Measurements from ENCODE around the gene RRBP1. TPM values are rescaled to one million over a fixed set of nuclear protein-coding genes. Genes with fewer than 3 reads are reported as not detected.

RRBP1 gene
- total RNA-seq, 1 experiment from 2014 or later, result 45.3 TPM

GRCh38 chr20:17722493-17723300 lies 40.7 kb upstream of the RRBP1 start:
- no peaks in the 10 kb centered on the region for H3K4me1 Mint-ChIP-seq (ENCODE audit: low read depth, unreplicated experiment)
- no peak for DNase-seq
- intact Hi-C loops (cut with micrococcal nuclease; ENCODE audit: unreplicated experiment), result no loop called here
- CTCF ChIA-PET, result interaction anchor here (0.5 kb wide), 1 partner anchor 41 kb away, joined by 10 read pairs; no protein-coding TSS in a partner anchor
- H3K27ac Mint-ChIP-seq (ENCODE audit: unreplicated experiment), result no peak overlapping the region
- no peaks in the 10 kb centered on the region for H3K36me3 Mint-ChIP-seq (ENCODE audit: insufficient read depth, unreplicated experiment)
- no peaks in the 10 kb centered on the region for H3K9me3 Mint-ChIP-seq (ENCODE audit: low read depth, unreplicated experiment)
- no peaks in the 10 kb centered on the region for H3K27me3 Mint-ChIP-seq (ENCODE audit: unreplicated experiment)
- TF ChIP-seq, protein P1, sequence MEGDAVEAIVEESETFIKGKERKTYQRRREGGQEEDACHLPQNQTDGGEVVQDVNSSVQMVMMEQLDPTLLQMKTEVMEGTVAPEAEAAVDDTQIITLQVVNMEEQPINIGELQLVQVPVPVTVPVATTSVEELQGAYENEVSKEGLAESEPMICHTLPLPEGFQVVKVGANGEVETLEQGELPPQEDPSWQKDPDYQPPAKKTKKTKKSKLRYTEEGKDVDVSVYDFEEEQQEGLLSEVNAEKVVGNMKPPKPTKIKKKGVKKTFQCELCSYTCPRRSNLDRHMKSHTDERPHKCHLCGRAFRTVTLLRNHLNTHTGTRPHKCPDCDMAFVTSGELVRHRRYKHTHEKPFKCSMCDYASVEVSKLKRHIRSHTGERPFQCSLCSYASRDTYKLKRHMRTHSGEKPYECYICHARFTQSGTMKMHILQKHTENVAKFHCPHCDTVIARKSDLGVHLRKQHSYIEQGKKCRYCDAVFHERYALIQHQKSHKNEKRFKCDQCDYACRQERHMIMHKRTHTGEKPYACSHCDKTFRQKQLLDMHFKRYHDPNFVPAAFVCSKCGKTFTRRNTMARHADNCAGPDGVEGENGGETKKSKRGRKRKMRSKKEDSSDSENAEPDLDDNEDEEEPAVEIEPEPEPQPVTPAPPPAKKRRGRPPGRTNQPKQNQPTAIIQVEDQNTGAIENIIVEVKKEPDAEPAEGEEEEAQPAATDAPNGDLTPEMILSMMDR (IDR thresholded peaks at IDR 0.05; ENCODE audit: unreplicated experiment), result no peak
- BruUV-seq (replicated peaks), result no TSS peak
- no peak overlapping the region for H3K4me3 Mint-ChIP-seq (ENCODE audit: low read depth, unreplicated experiment)

DNA sequence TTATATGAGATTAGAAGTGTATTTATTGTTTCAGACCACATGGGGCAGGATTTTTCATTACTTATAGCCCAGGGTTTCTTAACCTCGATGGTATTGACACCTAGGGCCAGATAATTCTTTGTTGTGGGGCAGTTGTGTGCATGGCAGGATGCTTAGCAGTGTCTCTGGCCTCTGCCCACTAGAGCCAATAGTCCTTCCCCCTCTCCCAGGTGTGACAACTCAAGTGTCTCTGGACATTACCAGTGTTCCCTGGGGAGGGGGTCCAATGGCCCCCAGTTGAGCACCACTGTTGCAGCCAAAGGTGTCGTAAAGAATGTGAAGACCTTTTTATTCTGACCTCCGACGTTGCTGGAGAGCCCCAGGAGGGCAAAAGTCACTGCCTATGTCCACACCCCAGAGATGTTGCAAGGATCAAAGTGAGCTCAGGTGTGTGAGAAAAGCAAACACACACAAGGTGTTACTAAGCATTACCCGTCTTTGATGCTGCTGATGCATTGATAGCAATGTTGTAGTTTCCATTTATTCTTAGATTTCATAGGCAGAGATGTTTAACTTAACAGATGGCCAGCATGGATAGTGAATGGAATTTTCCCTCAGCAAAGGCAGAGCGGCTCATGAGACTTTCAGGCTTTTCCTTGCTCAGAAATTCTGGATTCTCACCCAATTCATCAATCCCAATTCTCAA lies 39.9 kb upstream of the RRBP1 start:
- Mint-ChIP-seq H3K27me3 (ENCODE audit: unreplicated experiment) (no peaks in the 10 kb centered on the region), H3K36me3 (ENCODE audit: insufficient read depth, unreplicated experiment) (no peaks in the 10 kb centered on the region), H3K27ac (ENCODE audit: unreplicated experiment) (no peak overlapping the region), H3K4me1 (ENCODE audit: low read depth, unreplicated experiment) (no peaks in the 10 kb centered on the region), H3K9me3 (ENCODE audit: low read depth, unreplicated experiment) (no peaks in the 10 kb centered on the region), H3K4me3 (ENCODE audit: low read depth, unreplicated experiment) (no peak overlapping the region)
- TF ChIP-seq, protein P1 (IDR thresholded peaks at IDR 0.05; ENCODE audit: unreplicated experiment), result no peak
- CTCF ChIA-PET, result interaction anchor here (0.5 kb wide), 1 partner anchor 40 kb away, joined by 10 read pairs; no protein-coding TSS in a partner anchor
- BruUV-seq (replicated peaks), result no TSS peak
- DNase-seq, result no peak
- intact Hi-C loops (cut with micrococcal nuclease; ENCODE audit: unreplicated experiment), result no loop called here

DNA sequence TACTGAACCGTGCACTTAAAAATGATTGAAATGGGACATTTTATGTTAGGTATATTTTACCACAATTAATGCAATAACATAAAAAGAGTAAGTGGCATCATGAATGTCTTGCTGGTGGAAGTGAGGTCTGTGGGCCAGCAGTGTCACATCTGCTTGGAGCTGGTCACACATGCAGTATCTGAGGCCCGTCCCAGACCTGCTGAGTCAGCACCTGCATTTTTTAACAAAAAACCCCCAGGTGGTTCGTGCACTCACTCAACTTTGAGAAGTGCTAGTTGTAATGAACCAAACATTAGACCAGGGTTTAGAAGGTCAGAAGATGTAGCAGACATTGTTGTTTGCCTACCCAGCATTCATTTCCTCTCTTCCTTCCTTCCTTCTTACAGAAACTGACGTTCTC lies 38.7 kb upstream of the RRBP1 start:
- no peaks in the 10 kb centered on the region for H3K9me3 Mint-ChIP-seq (ENCODE audit: low read depth, unreplicated experiment)
- CTCF ChIA-PET, result no interaction called here
- DNase-seq, result no peak
- no peaks in the 10 kb centered on the region for H3K4me1 Mint-ChIP-seq (ENCODE audit: low read depth, unreplicated experiment)
- H3K27me3 Mint-ChIP-seq (ENCODE audit: unreplicated experiment), result no peaks in the 10 kb centered on the region
- H3K4me3 Mint-ChIP-seq (ENCODE audit: low read depth, unreplicated experiment), result no peak overlapping the region
- H3K36me3 Mint-ChIP-seq (ENCODE audit: insufficient read depth, unreplicated experiment), result no peaks in the 10 kb centered on the region
- H3K27ac Mint-ChIP-seq (ENCODE audit: unreplicated experiment), result no peak overlapping the region
- TF ChIP-seq, protein P1 (IDR thresholded peaks at IDR 0.05; ENCODE audit: unreplicated experiment), result no peak
- BruUV-seq (replicated peaks), result no TSS peak
- intact Hi-C loops (cut with micrococcal nuclease; ENCODE audit: unreplicated experiment), result no loop called here

- no TSS peak for BruUV-seq (replicated peaks)
- H3K4me1 Mint-ChIP-seq (ENCODE audit: low read depth, unreplicated experiment), result no peaks in the 10 kb centered on the region
- H3K9me3 Mint-ChIP-seq (ENCODE audit: low read depth, unreplicated experiment), result no peaks in the 10 kb centered on the region
- no peaks in the 10 kb centered on the region for H3K36me3 Mint-ChIP-seq (ENCODE audit: insufficient read depth, unreplicated experiment)
- H3K4me3 Mint-ChIP-seq (ENCODE audit: low read depth, unreplicated experiment), result no peak overlapping the region
- CTCF ChIA-PET, result no interaction called here
- TF ChIP-seq, protein P1 (IDR thresholded peaks at IDR 0.05; ENCODE audit: unreplicated experiment), result no peak
- no peak overlapping the region for H3K27ac Mint-ChIP-seq (ENCODE audit: unreplicated experiment)
- intact Hi-C loops (cut with micrococcal nuclease; ENCODE audit: unreplicated experiment), result no loop called here
- H3K27me3 Mint-ChIP-seq (ENCODE audit: unreplicated experiment), result no peaks in the 10 kb centered on the region
- DNase-seq, result no peak
Observed at GRCh38 chr20:17716331-17716730, 34.3 kb upstream of the RRBP1 start.

All from Calu3 (cell line).